ENCODE measurements around the gene DPH1. TPM values are rescaled to one million over a fixed set of nuclear protein-coding genes. Genes with fewer than 3 reads are reported as not detected.

Gene DPH1
- polyA plus RNA-seq, 3 donors: 34.9 to 36.0 (median 35.9) TPM

DNA sequence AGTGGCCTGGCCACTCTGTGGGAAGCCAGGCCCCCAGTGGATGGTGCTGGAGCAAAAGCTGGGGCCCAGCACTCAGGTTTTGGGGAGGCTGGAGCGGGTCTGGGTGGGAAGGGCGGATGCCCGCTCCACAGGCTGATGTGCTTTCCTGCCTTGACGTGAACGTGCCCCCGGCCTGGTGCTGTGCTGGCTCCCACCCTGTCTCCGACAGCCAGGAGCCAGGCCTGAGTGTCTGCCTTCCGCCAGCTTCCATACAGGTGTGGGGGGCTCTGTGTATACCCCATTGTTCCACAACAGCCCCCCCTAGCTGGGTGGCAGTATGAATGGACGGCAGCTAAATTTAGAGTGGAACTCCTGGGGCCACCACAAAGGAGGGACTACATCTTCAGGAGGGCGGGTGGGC is 45.0 kb downstream of the DPH1 start:
- DNase-seq (ENCODE audit: low read depth in 3 of 3, low spot score in 2 of 3): no peak

DNA sequence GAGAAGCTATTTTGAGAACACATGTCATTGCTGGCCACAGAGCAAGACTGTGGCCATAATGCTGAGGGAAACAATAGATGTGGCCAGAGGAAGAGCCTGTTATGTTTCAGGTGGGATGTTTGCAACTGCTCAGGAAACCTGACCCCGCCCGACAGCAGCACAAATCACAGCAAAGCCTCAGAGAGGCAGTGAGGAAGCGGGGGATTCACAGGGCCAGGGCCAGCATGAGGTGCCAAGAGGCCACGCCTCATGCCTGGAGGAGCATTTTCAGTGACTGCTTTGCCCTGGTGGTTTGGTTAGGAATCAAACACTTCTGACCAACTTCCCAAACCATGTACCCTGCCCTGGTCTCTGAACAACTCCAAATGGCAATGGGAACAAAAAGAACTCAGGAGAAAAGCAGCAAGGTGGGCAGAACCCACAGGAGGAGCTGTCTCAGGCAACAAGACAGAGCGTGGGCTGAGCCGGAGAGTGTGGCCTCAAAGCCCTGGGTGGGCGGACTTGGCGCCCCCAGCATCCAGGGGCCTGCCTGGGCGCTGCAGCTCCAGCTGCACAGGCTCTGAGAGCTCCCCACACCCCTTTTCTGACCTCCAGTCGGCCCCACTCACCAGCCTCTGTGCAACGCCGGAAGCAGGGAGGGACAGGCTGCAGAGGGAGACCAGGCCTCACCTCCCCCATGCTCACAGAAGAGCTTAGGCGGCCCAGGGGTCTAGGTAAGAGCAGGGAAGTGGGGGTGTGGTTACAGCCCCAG is 45.6 kb downstream of the DPH1 start:
- no peak for DNase-seq (ENCODE audit: low read depth in 3 of 3, low spot score in 2 of 3)

DNA sequence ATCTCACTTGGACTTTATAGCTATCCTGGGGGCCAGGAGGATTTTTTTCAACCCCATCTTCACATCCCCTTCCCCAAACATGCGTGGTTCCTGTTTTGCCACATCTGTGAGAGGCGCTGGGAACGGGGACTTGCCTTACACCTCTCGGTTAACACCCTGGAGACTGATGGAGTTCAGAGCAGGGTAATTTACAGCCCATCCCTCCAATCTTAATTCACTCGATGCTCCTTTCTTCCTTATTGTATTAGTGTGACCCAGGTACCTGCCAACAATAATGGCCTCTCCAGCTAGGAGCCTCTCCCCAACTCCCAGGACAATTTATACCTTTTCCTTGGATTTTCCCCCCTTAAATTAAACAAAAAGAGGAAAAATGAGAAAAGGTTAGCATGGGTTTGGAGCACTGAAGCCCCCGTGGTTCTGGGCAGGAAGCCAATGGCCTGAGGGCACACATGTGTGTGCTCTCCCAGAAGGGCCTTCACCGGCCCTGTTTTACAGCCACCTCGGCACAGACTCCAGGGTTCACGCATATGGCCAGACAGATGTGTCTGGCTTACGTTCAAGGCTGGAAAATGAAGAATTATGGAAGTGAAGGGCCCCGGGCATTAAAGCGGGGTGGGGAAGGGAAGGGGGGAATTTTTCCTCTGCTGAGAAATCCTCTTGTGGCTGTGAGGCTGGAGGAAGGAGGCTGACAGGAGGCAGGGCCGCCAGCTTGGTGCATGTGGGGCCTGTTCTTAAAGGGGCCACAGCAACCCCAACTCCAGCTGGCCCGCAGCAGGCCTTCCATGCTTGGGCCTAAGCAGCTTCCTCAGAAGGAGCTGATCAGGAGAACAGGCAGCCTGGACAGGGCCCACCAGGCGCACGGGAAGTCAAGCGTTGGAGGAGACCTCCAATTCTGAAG is 46.4 kb downstream of the DPH1 start:
- DNase-seq (ENCODE audit: low read depth in 3 of 3, low spot score in 2 of 3): no peak

DNA sequence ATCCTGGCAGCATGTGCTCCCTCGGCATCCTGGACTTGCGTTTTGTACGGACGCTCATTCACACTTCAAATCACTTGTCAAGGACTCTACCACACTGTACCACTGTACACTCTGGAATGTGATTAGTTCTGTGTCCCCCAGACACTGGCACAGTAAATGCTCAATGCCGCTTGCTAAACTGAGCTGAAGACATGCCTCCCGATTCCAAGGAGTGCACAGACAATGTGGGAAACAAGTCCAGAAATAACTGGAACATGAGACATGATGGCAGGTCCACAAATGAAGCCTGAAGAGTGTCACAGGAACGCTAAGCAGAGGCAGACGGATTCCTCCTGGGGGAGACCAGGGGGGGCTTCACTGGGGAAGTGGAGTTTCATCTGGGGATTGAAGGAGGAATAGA is 47.1 kb downstream of the DPH1 start:
- DNase-seq (ENCODE audit: low read depth in 3 of 3, low spot score in 2 of 3): no peak

DNA sequence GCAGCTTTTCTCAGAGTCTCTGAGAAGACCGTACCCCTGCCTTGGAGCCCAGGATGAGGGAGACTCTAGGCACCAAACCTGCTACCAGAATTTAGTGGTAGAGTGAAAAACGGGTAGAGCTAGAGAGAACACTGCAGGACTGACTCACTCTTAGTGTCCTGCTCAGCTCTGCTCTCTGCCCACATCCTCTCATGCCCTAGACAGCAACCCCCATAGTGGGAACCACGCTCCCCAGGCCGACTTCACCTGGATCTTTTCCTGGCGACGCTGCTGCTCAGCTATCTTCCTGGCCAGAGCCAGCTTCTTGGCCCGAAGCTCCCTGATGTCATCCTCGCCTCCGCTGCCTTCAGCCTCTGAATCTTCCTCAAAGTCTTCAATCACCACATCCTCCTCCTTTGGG is 51.6 kb downstream of the DPH1 start:
- no peak for DNase-seq (ENCODE audit: low read depth in 3 of 3, low spot score in 2 of 3)

DNA sequence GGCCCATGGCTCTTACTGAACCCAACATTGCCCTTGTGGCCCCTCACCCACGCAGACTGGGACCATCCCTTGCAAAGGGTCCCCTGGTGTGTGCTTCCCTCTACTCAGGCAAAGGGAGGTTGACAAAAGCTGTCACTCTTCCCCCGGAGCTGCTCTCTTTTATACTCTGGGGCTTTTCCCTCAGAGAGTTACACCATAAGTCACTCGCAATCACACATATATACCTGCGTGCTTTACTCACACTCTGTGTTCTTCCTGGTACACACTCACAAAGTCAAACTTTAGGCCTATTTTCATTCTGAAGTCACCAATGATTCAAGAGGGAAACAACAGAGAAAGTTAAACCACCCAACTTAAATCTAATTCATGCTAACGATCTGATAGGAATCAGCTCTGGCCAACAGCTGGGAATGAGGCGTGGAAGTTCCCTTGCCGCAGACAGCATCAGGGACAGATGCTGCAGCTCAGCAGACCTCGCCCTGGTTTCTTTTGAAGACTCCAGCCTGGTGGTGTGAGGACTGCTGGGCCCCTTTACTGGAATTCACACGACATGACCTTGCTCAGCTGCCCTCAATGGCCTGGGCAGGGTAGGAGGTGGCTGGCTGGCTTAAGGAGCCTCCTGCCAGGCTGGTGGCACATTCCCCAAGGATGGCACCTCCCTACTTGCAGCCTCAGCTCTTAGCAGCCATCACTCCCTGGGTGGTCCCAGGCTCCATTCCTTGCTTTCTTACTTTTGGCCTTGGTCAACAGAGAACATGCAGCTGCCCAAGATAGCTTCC is 52.2 kb downstream of the DPH1 start:
- DNase-seq (ENCODE audit: low read depth in 3 of 3, low spot score in 2 of 3): no peak

DNA sequence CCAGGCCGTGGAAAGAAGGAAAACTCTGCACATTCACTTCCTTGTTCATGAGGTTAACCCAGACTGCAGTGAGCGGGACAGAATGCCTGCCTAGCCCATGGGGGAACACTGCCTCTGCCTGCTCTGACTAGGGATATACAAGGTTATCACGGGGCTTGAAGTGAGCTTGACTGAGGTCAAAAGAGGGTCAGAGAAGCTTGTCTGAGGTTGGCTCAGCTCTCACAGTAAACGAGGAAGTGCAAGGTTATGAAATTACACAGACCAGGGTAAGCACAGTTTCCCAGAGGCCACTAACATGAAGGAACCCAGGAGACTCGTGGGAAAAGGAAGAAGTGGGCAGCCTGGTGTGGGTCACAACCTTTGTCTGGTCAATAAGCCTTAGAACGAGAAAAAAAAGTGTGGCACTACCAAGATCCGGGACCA is 53.7 kb downstream of the DPH1 start:
- no peak for DNase-seq (ENCODE audit: low read depth in 3 of 3, low spot score in 2 of 3)

DNA sequence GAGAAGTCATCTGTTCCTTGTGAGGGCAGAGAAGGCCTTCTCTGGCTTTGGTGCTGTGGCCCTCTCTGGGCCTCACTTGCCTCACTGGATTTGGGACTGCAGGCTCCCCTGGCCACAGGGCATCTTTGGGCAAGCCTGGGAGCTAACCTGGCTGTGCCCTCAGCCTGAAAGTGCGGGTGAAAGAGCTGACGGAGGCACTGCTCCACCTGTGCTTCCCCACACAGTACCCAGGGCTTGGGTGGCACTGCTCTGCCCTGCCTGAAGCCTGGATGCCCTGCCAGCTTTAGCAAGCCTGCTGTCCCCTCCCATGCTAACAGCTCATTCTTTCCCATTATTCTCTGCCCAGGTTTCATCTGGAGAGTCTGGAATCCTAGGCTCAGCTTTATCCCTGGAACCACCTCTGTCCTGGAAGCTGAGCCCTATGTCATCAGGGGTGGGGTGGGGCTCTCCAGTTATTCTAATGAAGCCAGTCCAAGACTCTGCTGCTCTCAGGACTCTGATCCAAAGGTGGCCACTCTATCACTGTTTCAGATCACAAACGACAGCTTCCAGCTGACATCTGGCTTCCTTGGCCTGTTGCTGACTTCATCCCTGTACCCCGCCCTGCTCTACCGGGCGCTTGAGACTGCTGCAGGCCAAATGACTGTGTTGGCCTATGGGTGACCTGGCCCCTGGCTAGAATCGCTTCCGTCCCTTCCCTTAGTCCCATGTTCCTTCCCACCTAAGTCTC is 54.2 kb downstream of the DPH1 start:
- DNase-seq (ENCODE audit: low read depth in 3 of 3, low spot score in 2 of 3): no peak

DNA sequence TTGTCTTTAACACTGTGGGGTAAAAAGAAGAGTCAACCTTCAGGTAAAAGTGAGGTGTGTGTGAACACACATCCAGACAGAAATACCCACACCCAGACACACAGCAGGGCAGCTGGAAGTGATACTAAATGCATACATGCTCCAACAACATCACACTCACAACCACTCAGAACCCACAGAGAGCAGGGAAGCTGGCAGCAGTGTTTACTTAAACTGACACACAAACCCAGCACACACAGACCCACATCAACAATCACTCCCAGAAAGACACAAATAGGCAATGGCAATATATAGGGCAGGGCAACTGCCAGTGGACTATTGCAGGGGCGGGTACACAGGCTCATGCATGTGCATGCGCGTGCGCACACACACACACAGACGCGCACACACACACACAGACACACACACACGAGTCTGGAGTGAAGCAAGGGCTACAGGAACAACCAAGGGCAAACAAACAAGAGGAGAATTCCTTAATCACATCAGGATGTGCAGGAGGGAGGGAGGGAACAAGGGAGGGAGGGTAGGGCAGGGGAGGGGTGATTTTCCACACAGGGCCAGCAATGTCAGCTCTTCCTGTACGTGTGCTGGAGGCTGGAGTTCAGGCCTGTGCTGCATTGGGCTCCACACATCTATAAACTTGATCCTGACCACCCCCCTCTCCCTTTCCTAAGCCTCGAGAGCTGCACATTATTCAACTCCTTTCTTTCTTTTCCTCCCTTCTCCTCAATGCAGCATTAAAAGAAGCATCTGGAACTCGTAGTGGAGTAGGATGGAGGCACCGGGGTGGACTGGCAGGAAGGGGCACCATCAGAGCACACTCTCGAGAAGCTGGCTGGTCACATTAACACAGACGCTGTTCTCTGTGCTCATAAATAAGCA is 55.1 kb downstream of the DPH1 start:
- no peak for DNase-seq (ENCODE audit: low read depth in 3 of 3, low spot score in 2 of 3)

DNA sequence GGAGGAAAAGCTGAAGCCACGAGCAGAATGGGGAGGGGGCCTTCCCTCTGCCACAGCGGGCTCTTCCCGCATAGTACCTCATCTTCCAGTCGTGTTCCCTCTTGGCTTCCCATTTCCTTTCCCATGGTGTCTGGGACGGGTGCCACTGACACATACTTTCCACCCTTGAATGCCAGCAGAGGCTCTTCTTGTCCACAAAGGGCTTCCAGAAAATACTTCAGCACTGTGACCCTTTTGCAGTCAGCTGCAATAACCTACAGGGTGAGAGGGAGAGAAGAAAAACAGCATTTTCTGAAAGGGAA is 55.6 kb downstream of the DPH1 start:
- no peak for DNase-seq (ENCODE audit: low read depth in 3 of 3, low spot score in 2 of 3)

DNA sequence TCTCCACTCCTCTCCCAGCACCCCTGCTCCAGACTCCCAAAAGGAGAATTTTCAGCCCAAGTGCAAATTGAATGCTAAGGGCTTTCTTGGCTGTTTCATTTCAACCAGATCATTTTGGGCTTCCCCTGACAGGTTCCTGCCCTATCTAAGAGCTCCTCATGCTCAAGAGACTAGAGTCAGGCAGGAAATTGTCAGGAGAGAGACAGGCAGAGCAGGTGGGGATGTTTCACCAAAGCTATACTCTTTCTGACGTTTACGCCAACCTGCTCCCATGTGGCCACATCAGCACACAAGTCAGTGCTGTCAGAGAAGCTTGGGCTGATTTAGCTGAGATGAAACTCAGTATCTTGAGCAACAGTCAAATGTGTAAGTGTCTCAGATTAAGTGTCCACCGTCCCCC is 56.4 kb downstream of the DPH1 start:
- no peak for DNase-seq (ENCODE audit: low read depth in 3 of 3, low spot score in 2 of 3)

DNA sequence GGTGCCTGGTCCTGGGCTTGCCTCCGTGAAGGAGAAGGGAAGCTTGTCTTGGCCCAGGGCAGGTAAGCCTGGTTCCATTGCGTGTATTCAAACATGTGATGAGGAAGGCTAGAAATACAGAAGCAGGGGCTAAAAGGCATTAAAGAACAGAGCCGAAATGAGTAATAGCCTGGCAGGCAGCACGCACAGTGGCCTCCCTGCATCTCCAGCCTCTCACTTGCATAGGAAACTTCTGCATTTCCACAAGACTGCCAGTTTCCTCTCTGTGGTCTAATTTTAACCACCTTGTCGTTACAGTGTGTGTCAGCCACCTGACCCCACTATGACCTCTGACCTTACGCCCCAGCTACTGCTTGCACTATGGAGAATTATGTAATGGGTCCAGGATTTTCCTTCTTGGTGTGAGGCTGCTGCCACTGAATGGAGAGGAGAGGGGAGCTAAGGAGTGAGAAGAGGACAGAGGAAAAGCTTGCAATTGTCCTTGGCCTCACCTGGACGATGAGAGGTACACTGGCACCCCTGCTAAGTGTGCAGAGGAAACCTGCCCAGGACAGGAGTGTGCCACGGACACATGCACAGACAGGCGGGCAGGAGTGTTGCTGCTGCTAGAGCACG is 57.8 kb downstream of the DPH1 start:
- DNase-seq (ENCODE audit: low read depth in 3 of 3, low spot score in 2 of 3): no peak

DNA sequence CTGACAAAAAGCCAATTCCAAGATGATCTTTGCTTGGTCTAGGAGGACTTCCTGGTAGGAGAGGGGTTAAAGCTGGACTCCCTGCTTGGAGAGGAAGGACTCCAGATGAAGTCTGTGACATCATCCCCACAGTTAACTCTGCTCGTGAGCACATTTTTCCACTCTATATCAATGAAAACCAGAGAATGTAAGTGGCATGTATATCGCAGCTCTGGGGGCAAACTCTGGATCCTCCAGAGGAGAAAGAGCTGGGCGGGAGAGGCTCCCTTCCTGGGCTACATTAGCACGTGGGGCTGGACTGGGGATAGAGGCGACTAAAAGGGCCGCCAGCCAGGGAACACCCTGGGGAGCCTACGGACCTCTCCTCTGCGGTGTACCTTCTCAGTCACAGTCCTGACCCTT is 59.1 kb downstream of the DPH1 start:
- no peak for DNase-seq (ENCODE audit: low read depth in 3 of 3, low spot score in 2 of 3)

DNA sequence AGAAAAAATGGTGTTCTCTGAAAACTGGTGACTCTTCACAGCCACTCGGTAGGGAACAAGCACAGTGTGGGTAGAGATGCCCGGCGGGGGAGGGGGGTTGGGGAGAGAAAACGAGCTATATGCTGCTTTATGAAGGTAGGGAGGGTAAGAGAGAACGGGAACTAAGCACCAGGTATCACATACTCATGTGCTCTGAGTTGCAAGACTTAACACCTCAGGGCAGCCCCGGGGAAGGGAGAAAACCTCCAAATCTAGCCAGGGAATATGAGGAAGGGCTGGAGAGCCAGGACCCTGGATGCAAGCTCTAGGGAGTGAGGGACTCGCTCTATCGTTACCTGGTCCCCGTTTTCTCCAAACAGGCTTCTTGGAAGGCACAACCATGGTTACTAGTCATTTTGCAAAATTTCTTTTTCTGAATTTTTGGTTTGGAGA is 60.3 kb downstream of the DPH1 start:
- no peak for DNase-seq (ENCODE audit: low read depth in 3 of 3, low spot score in 2 of 3)

DNA sequence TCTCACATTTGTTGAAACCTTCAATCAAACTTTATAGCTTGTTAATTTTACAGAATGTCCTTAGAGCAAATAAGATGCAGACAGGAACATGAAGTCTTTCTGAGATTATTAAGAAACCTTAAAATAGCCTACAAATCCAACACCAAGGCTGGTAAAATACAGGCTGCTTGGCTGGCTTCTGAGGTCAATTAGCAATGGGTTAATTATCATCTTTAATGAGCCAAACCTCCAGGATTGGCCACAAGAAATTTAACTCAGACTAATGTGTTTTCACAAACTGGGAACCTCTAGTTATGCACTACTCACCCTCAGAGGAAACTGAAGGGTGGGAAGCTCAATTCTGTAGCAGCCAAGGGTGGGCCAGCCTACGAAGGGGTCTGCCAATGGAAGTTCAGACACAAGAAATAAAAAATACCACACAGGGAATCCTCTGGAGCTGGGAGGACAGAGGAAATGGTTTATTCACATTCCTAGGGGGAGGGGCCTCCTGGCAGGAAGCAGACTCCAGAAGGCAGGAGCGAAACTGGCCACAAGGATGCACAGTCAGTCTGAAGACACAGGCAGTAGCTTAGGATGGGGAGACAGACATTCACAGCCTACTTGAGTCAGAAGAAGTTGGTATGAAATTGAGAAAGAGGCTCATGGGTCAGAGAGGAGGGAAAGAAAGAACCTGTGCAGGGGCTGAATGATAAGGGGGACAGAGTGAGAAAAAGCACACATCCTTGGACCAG is 61.0 kb downstream of the DPH1 start:
- no peak for DNase-seq (ENCODE audit: low read depth in 3 of 3, low spot score in 2 of 3)

DNA sequence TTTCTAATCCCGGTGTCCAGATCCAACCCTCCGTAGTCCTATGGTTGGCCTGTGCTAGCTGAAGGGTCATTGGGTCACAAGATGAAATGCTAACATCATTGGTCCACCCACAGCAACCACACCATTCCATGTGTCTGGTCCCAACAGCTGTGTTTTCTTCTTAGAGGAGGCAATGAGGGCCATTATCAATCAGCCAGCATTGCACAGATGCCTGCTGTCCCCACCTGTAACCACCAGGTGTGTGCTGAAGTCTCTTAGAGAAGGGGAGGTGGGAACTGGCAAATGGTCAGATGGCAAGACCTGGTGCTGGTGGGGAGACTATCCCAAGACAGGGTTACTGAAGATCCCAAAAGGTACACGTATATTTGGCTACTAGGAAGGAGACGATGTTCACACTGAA is 62.3 kb downstream of the DPH1 start:
- DNase-seq (ENCODE audit: low read depth in 3 of 3, low spot score in 2 of 3): no peak

DNA sequence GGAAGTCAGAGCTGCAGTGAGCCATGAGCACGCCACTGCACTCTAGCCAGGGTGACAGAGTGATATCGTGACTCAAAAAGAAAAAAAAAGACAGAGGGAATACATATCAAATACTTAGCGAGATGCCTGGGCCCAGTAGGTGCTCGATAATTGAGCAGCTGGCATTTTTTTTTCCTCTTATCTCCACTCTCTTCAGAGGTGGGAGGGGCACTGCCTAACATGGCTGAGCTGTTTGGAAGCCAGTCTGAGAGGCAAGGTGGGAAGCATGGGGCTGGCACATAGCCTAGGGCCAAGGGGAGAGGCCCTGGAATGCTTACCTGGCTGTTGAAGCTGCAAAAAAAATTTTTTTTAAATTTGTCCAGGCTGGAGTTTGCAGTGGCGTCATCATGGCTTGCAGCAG is 63.4 kb downstream of the DPH1 start:
- DNase-seq (ENCODE audit: low read depth in 3 of 3, low spot score in 2 of 3): no peak
